PC-9 (cell line): ENCODE measurements around the gene ABCC12.

Experiments used
- CTCF ChIP-seq: fragments of 200-600 bp; sonication (generic); conservative IDR thresholded peaks from 2 replicates; pipeline ENCODE4 v1.6.1; 2017; ENCODE audit warnings: mixed run types, antibody characterized with exemption, mild to moderate bottlenecking, moderate library complexity
- EZH2 ChIP-seq: fragments of 200-600 bp; sonication (generic); IDR thresholded peaks from 2 replicates; pipeline ENCODE4 v1.8.0; 2017; ENCODE audit warnings: antibody characterized with exemption, low read depth

GRCh38 chr16:48146710-48147109, 9.1 kb downstream of the ABCC12 start:
- no peak for TF ChIP-seq CTCF
- no peak for TF ChIP-seq EZH2
